ENCODE measurements around the gene DGKD.

DNA sequence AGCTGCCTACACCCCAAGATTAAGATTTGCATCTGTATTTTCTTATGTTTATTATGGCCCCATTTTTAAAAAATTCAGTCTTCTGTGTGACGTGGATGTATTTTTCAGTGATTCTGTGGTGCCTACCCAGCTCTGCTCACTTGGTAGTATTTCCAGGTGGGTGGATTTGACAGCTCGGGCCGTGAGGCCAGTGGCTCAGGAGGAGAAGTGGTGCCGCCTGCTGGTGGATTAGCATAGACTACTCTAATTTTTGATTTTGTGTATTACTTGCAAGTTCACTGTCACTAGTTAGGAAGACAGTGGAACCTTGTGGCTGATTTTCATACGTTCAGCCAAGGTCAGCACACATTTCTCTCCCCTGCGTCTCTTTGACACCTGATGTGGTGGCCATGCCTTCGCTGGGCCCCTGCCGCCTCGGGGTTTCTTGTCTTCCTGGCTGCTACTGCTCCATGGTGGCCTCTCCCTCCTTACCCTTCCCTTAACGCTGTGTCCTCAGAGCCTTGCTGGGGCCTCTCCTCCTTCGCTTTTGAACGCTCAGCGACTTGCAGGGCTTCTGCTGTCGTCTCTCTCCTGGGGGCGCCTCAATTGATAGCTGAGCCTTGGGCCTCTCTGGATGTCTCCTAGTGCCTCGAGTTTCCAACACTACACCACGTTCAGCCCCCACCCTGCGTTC, 89.4 kb downstream of the DGKD start:
- TF ChIP-seq, protein P1, sequence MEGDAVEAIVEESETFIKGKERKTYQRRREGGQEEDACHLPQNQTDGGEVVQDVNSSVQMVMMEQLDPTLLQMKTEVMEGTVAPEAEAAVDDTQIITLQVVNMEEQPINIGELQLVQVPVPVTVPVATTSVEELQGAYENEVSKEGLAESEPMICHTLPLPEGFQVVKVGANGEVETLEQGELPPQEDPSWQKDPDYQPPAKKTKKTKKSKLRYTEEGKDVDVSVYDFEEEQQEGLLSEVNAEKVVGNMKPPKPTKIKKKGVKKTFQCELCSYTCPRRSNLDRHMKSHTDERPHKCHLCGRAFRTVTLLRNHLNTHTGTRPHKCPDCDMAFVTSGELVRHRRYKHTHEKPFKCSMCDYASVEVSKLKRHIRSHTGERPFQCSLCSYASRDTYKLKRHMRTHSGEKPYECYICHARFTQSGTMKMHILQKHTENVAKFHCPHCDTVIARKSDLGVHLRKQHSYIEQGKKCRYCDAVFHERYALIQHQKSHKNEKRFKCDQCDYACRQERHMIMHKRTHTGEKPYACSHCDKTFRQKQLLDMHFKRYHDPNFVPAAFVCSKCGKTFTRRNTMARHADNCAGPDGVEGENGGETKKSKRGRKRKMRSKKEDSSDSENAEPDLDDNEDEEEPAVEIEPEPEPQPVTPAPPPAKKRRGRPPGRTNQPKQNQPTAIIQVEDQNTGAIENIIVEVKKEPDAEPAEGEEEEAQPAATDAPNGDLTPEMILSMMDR (IDR thresholded peaks at IDR 0.05; ENCODE audit: insufficient read depth, low read length, poor library complexity, severe bottlenecking) = peak; percentile 70
- no peak for TF ChIP-seq EZH2phosphoT487 (conservative IDR thresholded peaks at IDR 0.05; ENCODE audit: low read length)
